ENCODE data around the gene LRRC75A. TPM values are rescaled to one million over a fixed set of nuclear protein-coding genes. Genes with fewer than 3 reads are reported as not detected.
A peak's percentile ranks its signal among the peaks of the same experiment; 100 is the strongest.

LRRC75A gene
- total and polyA plus RNA-seq, 2 experiments from 2014 or later = 10.7 to 18.0 TPM

GRCh38 chr17:16468428-16468992 is 23.5 kb downstream of the LRRC75A start:
- Histone ChIP-seq H3K36me3 (replicated peaks; ENCODE audit: insufficient read depth, low read depth) (no peaks in the 10 kb centered on the region), H3K4me3 (no peak overlapping the region), H3K4me1 (ENCODE audit: insufficient read depth) (peaks cover 55% of the 10 kb centered on the region), H4K20me1 (ENCODE audit: insufficient read depth, poor library complexity, severe bottlenecking) (no peaks in the 10 kb centered on the region), H3K4me2 (peak overlapping the region; percentile 12), H3K9me3 (ENCODE audit: low read depth) (no peaks in the 10 kb centered on the region), H3K27me3 (no peaks in the 10 kb centered on the region), H3K27ac (peak overlapping the region; percentile 98), H3K79me2 (peaks cover 22% of the 10 kb centered on the region), H2AFZ (no peak overlapping the region), H3K9me2 (replicated peaks; ENCODE audit: insufficient read depth) (no peaks in the 10 kb centered on the region)
- WGBS (ENCODE audit: low lambda C conversion rate, missing lambda C conversion rate) = 57% methylated on average over 4 of the region's 4 CpGs
- no peak for TF ChIP-seq CTCF (IDR thresholded peaks at IDR 0.05; ENCODE audit: poor library complexity)
- no peak for TF ChIP-seq EZH2phosphoT487 (IDR thresholded peaks at IDR 0.05; ENCODE audit: low read depth, severe bottlenecking, unreplicated experiment)
- no peak for TF ChIP-seq EZH2 (IDR thresholded peaks at IDR 0.05; ENCODE audit: borderline replicate concordance)
- no peak for DNase-seq (ENCODE audit: low spot score)

DNA sequence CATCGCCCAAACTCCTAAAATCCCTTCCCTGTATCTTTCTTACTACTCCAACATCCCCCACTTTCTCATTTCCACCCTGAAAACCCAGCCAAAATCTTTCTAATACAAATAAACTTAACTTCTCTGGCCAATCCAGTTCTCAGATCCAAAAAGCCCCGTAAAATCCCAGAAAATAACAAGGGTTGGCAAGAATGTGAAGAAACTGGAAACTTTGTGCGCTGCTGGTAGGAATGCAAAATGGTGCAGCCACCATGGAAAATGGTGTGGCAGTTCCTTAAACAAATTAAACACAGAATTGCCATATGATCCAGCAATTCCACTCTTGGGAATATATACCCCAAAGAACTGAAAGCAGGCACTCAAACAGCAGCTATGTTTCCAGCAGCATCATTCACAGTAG is 24.1 kb downstream of the LRRC75A start:
- DNase-seq (ENCODE audit: low spot score) = no peak
- Histone ChIP-seq H3K27ac (peak overlapping the region; percentile 98), H3K79me2 (peaks cover 24% of the 10 kb centered on the region), H2AFZ (no peak overlapping the region), H4K20me1 (ENCODE audit: insufficient read depth, poor library complexity, severe bottlenecking) (no peaks in the 10 kb centered on the region), H3K4me1 (ENCODE audit: insufficient read depth) (peaks cover 62% of the 10 kb centered on the region), H3K9me2 (replicated peaks; ENCODE audit: insufficient read depth) (no peaks in the 10 kb centered on the region), H3K4me2 (peak overlapping the region; percentile 12), H3K9me3 (ENCODE audit: low read depth) (no peaks in the 10 kb centered on the region), H3K36me3 (replicated peaks; ENCODE audit: insufficient read depth, low read depth) (no peaks in the 10 kb centered on the region), H3K4me3 (no peak overlapping the region), H3K27me3 (no peaks in the 10 kb centered on the region)
- WGBS (ENCODE audit: low lambda C conversion rate, missing lambda C conversion rate) = 73% methylated on average over 3 of the region's 3 CpGs
- no peak for TF ChIP-seq EZH2phosphoT487 (IDR thresholded peaks at IDR 0.05; ENCODE audit: low read depth, severe bottlenecking, unreplicated experiment)
- peak; percentile 20 for TF ChIP-seq CTCF (IDR thresholded peaks at IDR 0.05; ENCODE audit: poor library complexity)
- TF ChIP-seq EZH2 (IDR thresholded peaks at IDR 0.05; ENCODE audit: borderline replicate concordance) = no peak

GRCh38 chr17:16467044-16467443 is 24.9 kb downstream of the LRRC75A start:
- Histone ChIP-seq H3K79me2 (peaks cover 24% of the 10 kb centered on the region), H3K9me2 (replicated peaks; ENCODE audit: insufficient read depth) (no peaks in the 10 kb centered on the region), H3K36me3 (replicated peaks; ENCODE audit: insufficient read depth, low read depth) (no peaks in the 10 kb centered on the region), H3K27ac (peak overlapping the region; percentile 98), H3K4me3 (no peak overlapping the region), H2AFZ (no peak overlapping the region), H3K4me2 (no peak overlapping the region), H3K4me1 (ENCODE audit: insufficient read depth) (peaks cover 67% of the 10 kb centered on the region), H4K20me1 (ENCODE audit: insufficient read depth, poor library complexity, severe bottlenecking) (no peaks in the 10 kb centered on the region), H3K9me3 (ENCODE audit: low read depth) (no peaks in the 10 kb centered on the region), H3K27me3 (no peaks in the 10 kb centered on the region)
- WGBS (ENCODE audit: low lambda C conversion rate, missing lambda C conversion rate) = 94% methylated on average over 6 of the region's 6 CpGs
- DNase-seq (ENCODE audit: low spot score) = no peak
- TF ChIP-seq CTCF (IDR thresholded peaks at IDR 0.05; ENCODE audit: poor library complexity) = no peak
- TF ChIP-seq EZH2phosphoT487 (IDR thresholded peaks at IDR 0.05; ENCODE audit: low read depth, severe bottlenecking, unreplicated experiment) = no peak
- TF ChIP-seq EZH2 (IDR thresholded peaks at IDR 0.05; ENCODE audit: borderline replicate concordance) = no peak
